ENCODE results near the gene KLK14. TPM values are rescaled to one million over a fixed set of nuclear protein-coding genes. Genes with fewer than 3 reads are reported as not detected.

Gene KLK14
- under 1 TPM in 1 of 4 donors, not detected in 3; 0.82 TPM for total RNA-seq

- in situ Hi-C loops (cut with MboI; ENCODE audit: low pct_ligation_motif_present in 1 of 4, low pct_unique_long_range_greater_than_20kb in 1 of 4, low sequenced_read_pairs in 3 of 4) (no loop called here), intact Hi-C loops (cut with DNase I; ENCODE audit: low total_unique reads) (no loop called here)
- Histone ChIP-seq H3K36me3 (no peaks in the 10 kb centered on the region), H3K4me1 (no peaks in the 10 kb centered on the region), H3K27me3 (peaks cover 7% of the 10 kb centered on the region), H3K27ac (no peak within 1 kb of the TSS), H3K4me3 (no peak within 1 kb of the TSS), H3K9me3 (no peaks in the 10 kb centered on the region)
- no peak for TF ChIP-seq POLR2A (IDR thresholded peaks at IDR 0.05)
- TF ChIP-seq POLR2AphosphoS5 (IDR thresholded peaks at IDR 0.05) = no peak
- no peak for DNase-seq
- 25% methylated on average over 7 of the region's 7 CpGs; no CpG with 5 or more reads in 1 of the 2 donors for WGBS, 2 donors (ENCODE audit: low coverage in 1 of 2)
Observed at GRCh38 chr19:51082611-51083010, at the start of gene KLK14. Gene KLK14 (minus strand): TSS chr19:51082887. CDS start chr19:51082614, 273 bp downstream.

- H3K4me3 ChIP-seq = no peak overlapping the region
- in situ Hi-C loops (cut with MboI; ENCODE audit: low pct_ligation_motif_present in 1 of 4, low pct_unique_long_range_greater_than_20kb in 1 of 4, low sequenced_read_pairs in 3 of 4) (no loop called here), intact Hi-C loops (cut with DNase I; ENCODE audit: low total_unique reads) (no loop called here)
- peaks cover 0 to 11% (median 5%) of the 10 kb centered on the region in 4 donors for H3K4me1 ChIP-seq
- no peaks in the 10 kb centered on the region for H3K27me3 ChIP-seq
- DNase-seq = peak; percentile 31
- H3K9me3 ChIP-seq = no peaks in the 10 kb centered on the region
- TF ChIP-seq EP300 (IDR thresholded peaks at IDR 0.05; ENCODE audit: low read depth) (no peak), POLR2A (IDR thresholded peaks at IDR 0.05) (no peak), POLR2AphosphoS5 (IDR thresholded peaks at IDR 0.05) (peak in 1 of 3 donors; percentile 2), CTCF (IDR thresholded peaks at IDR 0.05) (no peak)
- 16 to 42% methylated on average over 5 to 24 of the region's 24 CpGs for WGBS, 2 donors (ENCODE audit: low coverage in 1 of 2)
- H3K27ac ChIP-seq = peak overlapping the region; percentile 8 to 41 (median 35)
- no peaks in the 10 kb centered on the region for H3K36me3 ChIP-seq
Observed at GRCh38 chr19:51131780-51132680, 49.3 kb upstream of the KLK14 start.

- intact Hi-C loops (cut with DNase I; ENCODE audit: low total_unique reads) = no loop called here
- no peak overlapping the region for H3K4me3 ChIP-seq
- no peaks in the 10 kb centered on the region for H3K36me3 ChIP-seq
- DNase-seq = no peak
- H3K27me3 ChIP-seq = peaks cover 5% of the 10 kb centered on the region
- WGBS, 2 donors (ENCODE audit: low coverage in 1 of 2) = 82 to 93% methylated on average over 3 to 8 of the region's 8 CpGs
- in situ Hi-C loops (cut with MboI; ENCODE audit: low pct_ligation_motif_present in 1 of 4, low pct_unique_long_range_greater_than_20kb in 1 of 4, low sequenced_read_pairs in 3 of 4) = no loop called here
- TF ChIP-seq POLR2AphosphoS5 (IDR thresholded peaks at IDR 0.05) (no peak), EP300 (IDR thresholded peaks at IDR 0.05; ENCODE audit: low read depth) (no peak), CTCF (IDR thresholded peaks at IDR 0.05) (no peak), POLR2A (IDR thresholded peaks at IDR 0.05) (no peak)
- H3K9me3 ChIP-seq = no peaks in the 10 kb centered on the region
- H3K27ac ChIP-seq = no peak overlapping the region
- peaks cover 0 to 11% (median 5%) of the 10 kb centered on the region in 4 donors for H3K4me1 ChIP-seq
Observed at GRCh38 chr19:51129716-51130115, 47.0 kb upstream of the KLK14 start.

GRCh38 chr19:51128227-51128626 lies 45.5 kb upstream of the KLK14 start:
- no peaks in the 10 kb centered on the region for H3K9me3 ChIP-seq
- TF ChIP-seq CTCF (IDR thresholded peaks at IDR 0.05) (no peak), EP300 (IDR thresholded peaks at IDR 0.05; ENCODE audit: low read depth) (no peak), POLR2AphosphoS5 (IDR thresholded peaks at IDR 0.05) (no peak), POLR2A (IDR thresholded peaks at IDR 0.05) (no peak)
- intact Hi-C loops (cut with DNase I; ENCODE audit: low total_unique reads) = no loop called here
- H3K36me3 ChIP-seq = no peaks in the 10 kb centered on the region
- H3K27me3 ChIP-seq = peaks cover 5% of the 10 kb centered on the region
- no peak for DNase-seq
- H3K27ac ChIP-seq = peak overlapping the region; percentile 27 to 33 (median 30)
- H3K4me1 ChIP-seq = peaks cover 0 to 11% (median 5%) of the 10 kb centered on the region in 4 donors
- in situ Hi-C loops (cut with MboI; ENCODE audit: low pct_ligation_motif_present in 1 of 4, low pct_unique_long_range_greater_than_20kb in 1 of 4, low sequenced_read_pairs in 3 of 4) = no loop called here
- 75% methylated on average over 7 of the region's 7 CpGs; no CpG with 5 or more reads in 1 of the 2 donors for WGBS, 2 donors (ENCODE audit: low coverage in 1 of 2)
- no peak overlapping the region for H3K4me3 ChIP-seq
